ENCODE measurements around the gene THBS1. TPM values are rescaled to one million over a fixed set of nuclear protein-coding genes. Genes with fewer than 3 reads are reported as not detected.

The THBS1 gene
- total RNA-seq: 1,018 TPM

GRCh38 chr15:39580485-39581241, at the start of gene THBS1:
TSS of gene THBS1 (plus strand) at chr15:39581079. CDS start at chr15:39581858, 779 bp downstream.
- DNase-seq (ENCODE audit: low spot score) (peak; percentile 95), ATAC-seq (peak; percentile 84)
- intact Hi-C loops (cut with DNase I): loop anchor here (5.0 kb wide), 1 partner anchor 408 kb away; no protein-coding TSS in a partner anchor

GRCh38 chr15:39534996-39535395, 45.9 kb upstream of the THBS1 start:
- intact Hi-C loops (cut with DNase I): no loop called here
- DNase-seq (ENCODE audit: low spot score) (no peak), ATAC-seq (no peak)

GRCh38 chr15:39535466-39535865, 45.4 kb upstream of the THBS1 start:
- intact Hi-C loops (cut with DNase I): no loop called here
- no peak for DNase-seq (ENCODE audit: low spot score)
- no peak for ATAC-seq

- ATAC-seq (peak; percentile 49), DNase-seq (ENCODE audit: low spot score) (no peak)
- intact Hi-C loops (cut with DNase I): no loop called here
Measured at GRCh38 chr15:39538936-39539335, 41.9 kb upstream of the THBS1 start.

GRCh38 chr15:39539466-39539865, 41.4 kb upstream of the THBS1 start:
- DNase-seq (ENCODE audit: low spot score) (no peak), ATAC-seq (peak; percentile 30)
- intact Hi-C loops (cut with DNase I): no loop called here

GRCh38 chr15:39539973-39540558, 40.8 kb upstream of the THBS1 start:
- DNase-seq (ENCODE audit: low spot score) (no peak), ATAC-seq (no peak)
- intact Hi-C loops (cut with DNase I): no loop called here

- DNase-seq (ENCODE audit: low spot score): no peak
- no peak for ATAC-seq
- intact Hi-C loops (cut with DNase I): no loop called here
Measured at GRCh38 chr15:39542385-39543065, 38.4 kb upstream of the THBS1 start.

GRCh38 chr15:39543651-39544050, 37.2 kb upstream of the THBS1 start:
- intact Hi-C loops (cut with DNase I): no loop called here
- DNase-seq (ENCODE audit: low spot score): no peak

GRCh38 chr15:39546842-39547241, 34.0 kb upstream of the THBS1 start:
- ATAC-seq (no peak), DNase-seq (ENCODE audit: low spot score) (no peak)
- intact Hi-C loops (cut with DNase I): no loop called here

More at GRCh38 chr15:39543651-39544050, 37.2 kb upstream of the THBS1 start:
- ATAC-seq: no peak

- intact Hi-C loops (cut with DNase I): no loop called here
- no peak for DNase-seq (ENCODE audit: low spot score)
Measured at GRCh38 chr15:39548561-39548960, 32.3 kb upstream of the THBS1 start.

GRCh38 chr15:39549912-39550311, 31.0 kb upstream of the THBS1 start:
- intact Hi-C loops (cut with DNase I): no loop called here
- ATAC-seq (peak; percentile 94), DNase-seq (ENCODE audit: low spot score) (peak; percentile 69)

More at GRCh38 chr15:39548561-39548960, 32.3 kb upstream of the THBS1 start:
- no peak for ATAC-seq

- intact Hi-C loops (cut with DNase I): no loop called here
- ATAC-seq (no peak), DNase-seq (ENCODE audit: low spot score) (no peak)
Measured at GRCh38 chr15:39551476-39551875, 29.4 kb upstream of the THBS1 start.

GRCh38 chr15:39552556-39552955, 28.3 kb upstream of the THBS1 start:
- ATAC-seq: no peak
- no peak for DNase-seq (ENCODE audit: low spot score)
- intact Hi-C loops (cut with DNase I): no loop called here

GRCh38 chr15:39553947-39554693, 26.8 kb upstream of the THBS1 start:
- DNase-seq (ENCODE audit: low spot score) (no peak), ATAC-seq (no peak)
- intact Hi-C loops (cut with DNase I): loop anchor here (1.0 kb wide), 1 partner anchor 17 kb away; no protein-coding TSS in a partner anchor

GRCh38 chr15:39554746-39555387, 26.0 kb upstream of the THBS1 start:
- no peak for DNase-seq (ENCODE audit: low spot score)
- ATAC-seq: no peak
- intact Hi-C loops (cut with DNase I): loop anchor here (1.0 kb wide), 1 partner anchor 16 kb away; no protein-coding TSS in a partner anchor

- ATAC-seq (no peak), DNase-seq (ENCODE audit: low spot score) (no peak)
- intact Hi-C loops (cut with DNase I): no loop called here
Measured at GRCh38 chr15:39555885-39556284, 25.0 kb upstream of the THBS1 start.

GRCh38 chr15:39556461-39556860, 24.4 kb upstream of the THBS1 start:
- intact Hi-C loops (cut with DNase I): no loop called here
- ATAC-seq (no peak), DNase-seq (ENCODE audit: low spot score) (no peak)

GRCh38 chr15:39558421-39558820, 22.5 kb upstream of the THBS1 start:
- intact Hi-C loops (cut with DNase I): no loop called here
- ATAC-seq (no peak), DNase-seq (ENCODE audit: low spot score) (no peak)
